BE2C (cell line): Measurements from ENCODE around the gene PCK1.

Source experiments
- DNase-seq: peaks from one replicate; pipeline ENCODE4 v3.0.0-alpha.2; 2020
- H3K27me3 ChIP-seq: fragments of 250-450 bp; sonication (Bioruptor Pico); 2 replicates; pipeline ENCODE4 v1.5.1; 2020; ENCODE audit warnings: mild to moderate bottlenecking
- H3K36me3 ChIP-seq: fragments of 250-450 bp; sonication (Bioruptor Pico); 2 replicates; pipeline ENCODE4 v1.5.1; 2020; ENCODE audit warnings: mild to moderate bottlenecking
- H3K4me1 ChIP-seq: fragments of 250-450 bp; sonication (Bioruptor Pico); 2 replicates; pipeline ENCODE4 v1.5.1; 2020
- H3K4me3 ChIP-seq: 2 replicates; pipeline ENCODE4 v1.5.1; 2011; ENCODE audit warnings: low read depth, low read length
- H3K9me3 ChIP-seq: fragments of 250-450 bp; sonication (Bioruptor Pico); 2 replicates; pipeline ENCODE4 v1.5.1; 2020
- CTCF ChIP-seq: IDR thresholded peaks from 2 replicates; pipeline ENCODE4 v1.5.1; 2012; ENCODE audit warnings: mild to moderate bottlenecking, low read depth, low read length

The PCK1 gene

GRCh38 chr20:57561356-57562279, 708 bp downstream of the PCK1 start:
- Histone ChIP-seq H3K27me3 (peaks cover 54% of the 10 kb centered on the region), H3K36me3 (no peaks in the 10 kb centered on the region), H3K9me3 (no peaks in the 10 kb centered on the region), H3K4me1 (peaks cover 3% of the 10 kb centered on the region; the same call in 1 of the 2 replicates), H3K4me3 (no peak overlapping the region)
- TF ChIP-seq CTCF = no peak
- DNase-seq = no peak

- no peaks in the 10 kb centered on the region for H3K36me3 ChIP-seq
- no peak overlapping the region for H3K4me3 ChIP-seq
- no peak for TF ChIP-seq CTCF
- no peak for DNase-seq
- H3K4me1 ChIP-seq = peaks cover 3% of the 10 kb centered on the region; the same call in 1 of the 2 replicates
- H3K9me3 ChIP-seq = no peaks in the 10 kb centered on the region
- H3K27me3 ChIP-seq = peaks cover 44% of the 10 kb centered on the region
Measured at GRCh38 chr20:57562541-57563465, 1.9 kb downstream of the PCK1 start.

GRCh38 chr20:57563522-57563921, 2.6 kb downstream of the PCK1 start:
- no peak for TF ChIP-seq CTCF
- DNase-seq = no peak
- H3K4me1 ChIP-seq = peaks cover 3% of the 10 kb centered on the region; the same call in 1 of the 2 replicates
- H3K9me3 ChIP-seq = no peaks in the 10 kb centered on the region
- H3K36me3 ChIP-seq = no peaks in the 10 kb centered on the region
- H3K27me3 ChIP-seq = peaks cover 37% of the 10 kb centered on the region
- no peak overlapping the region for H3K4me3 ChIP-seq

GRCh38 chr20:57564180-57564802, 3.4 kb downstream of the PCK1 start:
- Histone ChIP-seq H3K27me3 (peaks cover 30% of the 10 kb centered on the region), H3K36me3 (no peaks in the 10 kb centered on the region), H3K4me1 (peaks cover 3% of the 10 kb centered on the region; the same call in 1 of the 2 replicates), H3K4me3 (no peak overlapping the region), H3K9me3 (no peaks in the 10 kb centered on the region)
- no peak for TF ChIP-seq CTCF
- DNase-seq = no peak

- no peak for TF ChIP-seq CTCF
- Histone ChIP-seq H3K4me1 (peaks cover 3% of the 10 kb centered on the region; the same call in 1 of the 2 replicates), H3K27me3 (peaks cover 28% of the 10 kb centered on the region), H3K9me3 (no peaks in the 10 kb centered on the region), H3K4me3 (no peak overlapping the region), H3K36me3 (no peaks in the 10 kb centered on the region)
- no peak for DNase-seq
Measured at GRCh38 chr20:57564951-57565642, 4.2 kb downstream of the PCK1 start.
